Activated T-helper 2 cell treated with anti-CD3 and anti-CD28 coated beads, Interferon-gamma antibody, Interleukin-2, Interleukin-4, amounts not matched to agents 10 μg/mL and 5 μg/mL and 100 μg/mL, durations not matched to agents 14 hours and 24 hours and 36 hours (primary cell): Measurements from ENCODE around the gene FNTB. TPM values are rescaled to one million over a fixed set of nuclear protein-coding genes. Genes with fewer than 3 reads are reported as not detected.
A peak's percentile ranks its signal among the peaks of the same experiment; 100 is the strongest.

Experiments used
- DNase-seq: peaks from one replicate; pipeline ENCODE4 v3.0.0; 2021; ENCODE audit warnings: low spot score
- H3K27ac Mint-ChIP-seq: one replicate; pipeline ENCODE4 v1.8.0; 2021; ENCODE audit warnings: mixed read lengths
- H3K27me3 Mint-ChIP-seq: one replicate; pipeline ENCODE4 v1.8.0; 2021; ENCODE audit warnings: low read depth, mixed read lengths
- H3K36me3 Mint-ChIP-seq: one replicate; pipeline ENCODE4 v1.8.0; 2021; ENCODE audit warnings: low read depth, mixed read lengths
- H3K4me1 Mint-ChIP-seq: one replicate; pipeline ENCODE4 v1.8.0; 2021; ENCODE audit warnings: low read depth, mixed read lengths
- H3K4me3 Mint-ChIP-seq: one replicate; pipeline ENCODE4 v1.8.0; 2021; ENCODE audit warnings: low read depth, mild to moderate bottlenecking, moderate library complexity, mixed read lengths
- H3K9me3 Mint-ChIP-seq: one replicate; pipeline ENCODE4 v1.8.0; 2021; ENCODE audit warnings: mixed read lengths
- intact Hi-C: fragments of 100-400 bp; cut with micrococcal nuclease; formaldehyde crosslinking; loops from one replicate; pipeline ENCODE4 v1.15.1; 2023
- total RNA-seq: library from RNA; stranded (reverse); gene quantifications from 2 replicates; pipeline ENCODE4 v1.2.3, GENCODE V29; 2022

Gene FNTB
- total RNA-seq, 1 donor from 2014 or later, result 17.5 TPM

GRCh38 chr14:65101631-65102440, 115.1 kb downstream of the FNTB start:
- H3K27ac Mint-ChIP-seq, result peak overlapping the region; percentile 94
- H3K27me3 Mint-ChIP-seq, result peaks cover 6% of the 10 kb centered on the region
- intact Hi-C loops, result loop anchor here (1.0 to 5.0 kb wide), 9 partner anchors 60 to 595 kb away; partner anchors contain the start of genes CHURC1 and FUT8
- H3K9me3 Mint-ChIP-seq, result no peaks in the 10 kb centered on the region
- peaks cover 42% of the 10 kb centered on the region for H3K4me1 Mint-ChIP-seq
- H3K4me3 Mint-ChIP-seq, result peak overlapping the region; percentile 92
- peaks cover 29% of the 10 kb centered on the region for H3K36me3 Mint-ChIP-seq
- peak; percentile 31 for DNase-seq

DNA sequence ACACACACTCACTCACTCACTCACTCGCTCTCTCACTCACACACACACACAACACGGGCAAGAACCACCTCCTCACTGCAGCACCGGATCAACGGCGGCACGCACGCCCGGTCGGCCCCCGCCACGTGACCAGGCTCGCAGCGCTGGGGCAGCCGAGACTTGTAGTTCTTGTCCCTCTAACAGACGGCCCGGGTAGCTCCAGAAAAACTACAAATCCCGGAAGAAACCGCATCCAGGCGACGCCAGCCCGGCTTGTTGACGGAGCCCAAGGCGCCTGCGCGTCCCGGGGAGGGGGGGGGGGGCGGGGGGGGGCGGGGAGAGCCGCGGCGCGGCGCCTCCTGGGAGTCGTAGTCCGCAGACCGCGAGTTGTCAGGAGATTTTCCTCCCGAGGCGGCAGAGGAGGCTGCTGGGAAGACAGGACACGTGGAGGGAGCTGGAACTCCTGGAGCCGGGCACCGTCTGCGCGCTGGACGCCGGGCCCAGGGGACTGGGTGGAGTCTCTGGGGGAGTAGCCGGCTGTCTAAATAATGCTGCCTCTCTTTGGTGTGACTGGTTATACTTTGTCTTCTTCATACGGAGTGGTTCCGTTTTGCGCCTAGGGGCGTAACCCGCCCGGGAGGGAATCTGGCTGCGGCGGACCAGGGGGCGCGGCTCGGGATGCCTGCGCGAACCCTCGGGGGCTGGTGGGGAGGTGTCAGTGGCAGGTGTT, 115.9 kb downstream of the FNTB start, which contains the start of gene MAX:
MAX (minus strand) TSS at position 77 of the 709 bp plus-strand sequence. CDS start 178 bp downstream, outside the sequence.
- Mint-ChIP-seq H3K4me1 (peaks cover 40% of the 10 kb centered on the region), H3K27ac (peak within 1 kb of the TSS; percentile 94)

DNA sequence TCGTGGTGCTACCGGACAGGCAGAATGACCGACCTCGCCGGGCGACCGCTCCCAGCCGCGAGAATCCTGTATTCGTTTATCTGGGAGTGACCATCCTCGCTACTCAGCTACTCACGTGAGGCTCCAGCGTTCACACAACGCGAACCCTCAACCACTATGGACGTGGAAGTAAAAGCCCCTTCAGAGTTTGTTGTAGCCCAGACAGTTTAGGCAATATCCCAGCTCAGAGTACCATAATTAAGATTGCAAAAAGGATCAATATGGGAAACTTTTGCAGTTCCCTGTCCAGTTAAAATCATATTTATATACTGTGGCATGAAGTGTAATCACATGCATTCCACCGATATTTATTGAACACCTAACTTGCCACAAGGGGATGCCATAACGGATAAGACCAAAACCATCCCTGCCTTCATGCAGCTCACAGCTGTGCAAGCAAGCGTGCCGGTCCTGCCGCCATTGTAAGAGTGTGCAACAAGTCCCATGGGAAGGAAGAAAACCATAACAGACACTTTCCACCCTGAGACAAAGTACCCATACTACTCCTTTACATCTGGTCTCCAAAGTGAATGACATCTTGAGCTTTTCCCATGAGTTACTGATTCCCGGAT, 116.6 kb downstream of the FNTB start:
- Mint-ChIP-seq H3K27me3 (peaks cover 6% of the 10 kb centered on the region), H3K36me3 (peaks cover 18% of the 10 kb centered on the region), H3K9me3 (no peaks in the 10 kb centered on the region), H3K27ac (no peak overlapping the region), H3K4me1 (peaks cover 34% of the 10 kb centered on the region), H3K4me3 (peak overlapping the region; percentile 92)
- no peak for DNase-seq
- intact Hi-C loops, result loop anchor here (2.0 to 5.0 kb wide), 8 partner anchors 59 to 596 kb away; partner anchors contain the start of genes CHURC1 and FUT8

More for the DNA sequence above, 115.9 kb downstream of the FNTB start, which contains the start of gene MAX:
- peaks cover 6% of the 10 kb centered on the region for H3K27me3 Mint-ChIP-seq
- peaks cover 21% of the 10 kb centered on the region for H3K36me3 Mint-ChIP-seq
- DNase-seq, result peak; percentile 99
- H3K9me3 Mint-ChIP-seq, result no peaks in the 10 kb centered on the region
- intact Hi-C loops, result loop anchor here (1.0 to 5.0 kb wide), 9 partner anchors 60 to 595 kb away; partner anchors contain the start of genes CHURC1 and FUT8
- H3K4me3 Mint-ChIP-seq, result peak within 1 kb of the TSS; percentile 92

- peaks cover 14% of the 10 kb centered on the region for H3K36me3 Mint-ChIP-seq
- H3K27me3 Mint-ChIP-seq, result peaks cover 7% of the 10 kb centered on the region
- no peaks in the 10 kb centered on the region for H3K9me3 Mint-ChIP-seq
- intact Hi-C loops, result loop anchor here (5.0 kb wide), 6 partner anchors 58 to 597 kb away; partner anchors contain the start of genes CHURC1 and FUT8
- no peak for DNase-seq
- peaks cover 30% of the 10 kb centered on the region for H3K4me1 Mint-ChIP-seq
- no peak overlapping the region for H3K4me3 Mint-ChIP-seq
- no peak overlapping the region for H3K27ac Mint-ChIP-seq
These were observed 118.1 kb downstream of the FNTB start for GRCh38 chr14:65104791-65105190.

DNA sequence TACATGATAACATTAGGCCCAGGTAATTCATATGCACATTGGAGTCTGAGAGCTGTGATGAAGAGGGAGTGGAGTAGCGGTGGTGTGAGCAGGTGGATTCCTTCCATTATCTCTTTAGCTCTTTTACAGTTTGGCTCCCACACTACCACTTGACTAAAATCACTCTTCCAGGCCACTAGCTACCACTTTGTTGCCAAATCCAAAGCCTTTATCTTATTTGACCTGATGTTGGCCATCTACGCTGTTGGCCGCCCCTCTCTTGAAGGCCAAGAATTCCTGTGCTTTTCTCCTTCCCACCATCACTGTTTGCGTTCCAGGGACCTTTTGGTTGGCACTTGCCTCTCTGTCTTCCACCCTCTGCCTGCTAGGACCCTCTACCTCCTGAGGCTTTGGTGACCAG, 119.6 kb downstream of the FNTB start:
- no peak for DNase-seq
- no peak overlapping the region for H3K4me3 Mint-ChIP-seq
- peaks cover 4% of the 10 kb centered on the region for H3K36me3 Mint-ChIP-seq
- no peaks in the 10 kb centered on the region for H3K9me3 Mint-ChIP-seq
- H3K4me1 Mint-ChIP-seq, result peaks cover 19% of the 10 kb centered on the region
- peaks cover 11% of the 10 kb centered on the region for H3K27me3 Mint-ChIP-seq
- intact Hi-C loops, result no loop called here
- no peak overlapping the region for H3K27ac Mint-ChIP-seq

DNA sequence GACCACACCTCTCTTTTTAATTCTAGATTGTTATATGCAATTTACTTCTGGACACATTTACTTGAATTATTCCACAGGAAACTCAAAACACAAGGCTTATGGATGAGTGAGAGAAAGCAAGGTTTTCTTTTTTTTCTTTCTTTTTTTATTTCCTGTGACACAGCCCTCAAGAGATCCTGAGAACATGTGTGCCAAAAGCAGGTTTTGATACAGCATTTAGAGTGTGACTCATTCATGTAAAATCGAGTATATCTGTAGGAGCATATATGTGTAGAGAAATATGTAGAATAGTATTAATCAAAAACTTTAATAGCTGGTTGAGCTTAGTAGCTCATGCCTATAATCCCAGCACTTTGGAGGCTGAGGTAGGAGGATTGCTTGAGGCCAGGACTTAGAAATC, 120.0 kb downstream of the FNTB start:
- H3K27ac Mint-ChIP-seq, result no peak overlapping the region
- intact Hi-C loops, result no loop called here
- peaks cover 14% of the 10 kb centered on the region for H3K27me3 Mint-ChIP-seq
- no peak overlapping the region for H3K4me3 Mint-ChIP-seq
- peaks cover 4% of the 10 kb centered on the region for H3K36me3 Mint-ChIP-seq
- no peaks in the 10 kb centered on the region for H3K9me3 Mint-ChIP-seq
- peaks cover 19% of the 10 kb centered on the region for H3K4me1 Mint-ChIP-seq
- DNase-seq, result no peak

- H3K27me3 Mint-ChIP-seq, result peaks cover 16% of the 10 kb centered on the region
- no peak overlapping the region for H3K4me3 Mint-ChIP-seq
- H3K36me3 Mint-ChIP-seq, result peaks cover 3% of the 10 kb centered on the region
- H3K9me3 Mint-ChIP-seq, result no peaks in the 10 kb centered on the region
- no peak for DNase-seq
- peaks cover 19% of the 10 kb centered on the region for H3K4me1 Mint-ChIP-seq
- intact Hi-C loops, result no loop called here
- no peak overlapping the region for H3K27ac Mint-ChIP-seq
These were observed 120.5 kb downstream of the FNTB start for GRCh38 chr14:65107200-65107599.

DNA sequence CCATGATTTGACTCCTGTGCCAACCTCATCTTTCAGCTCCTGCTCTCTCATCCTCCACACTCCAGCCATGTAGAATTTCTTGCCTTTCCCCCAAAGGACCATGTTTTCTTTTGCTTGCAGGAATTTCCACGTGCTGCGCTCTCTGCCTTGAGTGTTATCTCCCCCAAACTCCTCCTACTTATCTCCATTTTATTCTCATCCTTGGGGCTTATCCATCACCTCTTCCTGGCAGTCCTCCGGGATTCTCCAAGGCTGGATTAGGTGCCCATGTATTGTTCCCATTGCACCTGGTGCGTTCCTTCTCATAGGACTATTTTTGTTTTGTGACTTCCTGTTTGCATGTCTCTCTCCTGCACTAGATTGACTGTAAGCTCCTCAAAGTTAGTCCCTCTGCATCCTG, 122.7 kb downstream of the FNTB start:
- intact Hi-C loops, result no loop called here

DNA sequence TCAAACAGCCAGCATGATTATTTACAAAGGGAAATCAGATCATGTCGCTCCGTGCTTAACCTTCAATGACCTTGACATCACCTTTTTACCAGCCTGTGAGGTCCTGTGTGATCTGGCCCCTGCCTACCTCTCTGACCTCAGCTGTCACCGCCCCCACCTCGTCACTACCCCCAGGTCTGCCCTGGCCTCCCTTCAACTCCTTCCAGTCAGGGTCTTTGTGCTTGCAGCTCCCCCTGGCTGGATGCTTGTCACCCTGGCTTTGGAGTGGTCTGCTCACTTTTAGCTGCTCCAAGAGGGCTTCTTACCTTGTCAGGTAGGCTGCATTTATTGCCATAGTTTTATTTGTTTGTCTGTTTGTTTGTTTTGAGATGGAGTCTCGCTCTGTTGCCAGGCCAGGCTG, 123.8 kb downstream of the FNTB start:
- Mint-ChIP-seq H3K9me3 (no peaks in the 10 kb centered on the region), H3K27me3 (peaks cover 10% of the 10 kb centered on the region), H3K4me1 (peaks cover 15% of the 10 kb centered on the region), H3K27ac (no peak overlapping the region), H3K36me3 (no peaks in the 10 kb centered on the region), H3K4me3 (no peak overlapping the region)
- DNase-seq, result no peak
- intact Hi-C loops, result no loop called here

More for the DNA sequence above, 122.7 kb downstream of the FNTB start:
- Mint-ChIP-seq H3K27me3 (peaks cover 13% of the 10 kb centered on the region), H3K4me3 (no peak overlapping the region), H3K27ac (no peak overlapping the region), H3K9me3 (no peaks in the 10 kb centered on the region), H3K36me3 (no peaks in the 10 kb centered on the region), H3K4me1 (peaks cover 15% of the 10 kb centered on the region)
- no peak for DNase-seq

Other genes with a start within 250 kb of the FNTB start
- gene SPTB, start 107.0 kb upstream of the FNTB start, total RNA-seq, result 0.02 and 0.05 TPM in 2 replicates
- gene CHURC1, start 72.4 kb upstream of the FNTB start, total RNA-seq, result 44.4 and 55.3 TPM in 2 replicates
- gene GPX2, start 44.1 kb upstream of the FNTB start, total RNA-seq, result not detected in 2 replicates
- gene RAB15, start 14.6 kb upstream of the FNTB start, total RNA-seq, result 4.7 and 4.8 TPM in 2 replicates
- gene MAX, start 115.6 kb downstream of the FNTB start, total RNA-seq, result 113 and 115 TPM in 2 replicates